Activated CD4-positive, alpha-beta T cell treated with anti-CD3 and anti-CD28 coated beads, Interleukin-2, amount 10 ng/mL, durations not matched to agents 24 days and 14 days (primary cell): ENCODE measurements around the gene CELF3. TPM values are rescaled to one million over a fixed set of nuclear protein-coding genes. Genes with fewer than 3 reads are reported as not detected.
A peak's percentile ranks its signal among the peaks of the same experiment; 100 is the strongest.
"Not testable (repeated sequence)": the region's sequence is repeated elsewhere in the genome, so short reads cannot be mapped to it uniquely, and the experiment has no call there.

Source experiments
- DNase-seq: peaks from one replicate; pipeline ENCODE4 v3.0.0; 2022
- H3K27ac Mint-ChIP-seq: one replicate; pipeline ENCODE4 v1.8.0; 2022; ENCODE audit warnings: mild to moderate bottlenecking, mixed read lengths
- H3K27me3 Mint-ChIP-seq: one replicate; pipeline ENCODE4 v1.8.0; 2022; ENCODE audit warnings: mixed read lengths
- H3K36me3 Mint-ChIP-seq: one replicate; pipeline ENCODE4 v1.8.0; 2022; ENCODE audit warnings: low read depth, mild to moderate bottlenecking, mixed read lengths
- H3K4me1 Mint-ChIP-seq: one replicate; pipeline ENCODE4 v1.8.0; 2021; ENCODE audit warnings: mixed read lengths
- H3K4me3 Mint-ChIP-seq: one replicate; pipeline ENCODE4 v1.8.0; 2022; ENCODE audit warnings: mild to moderate bottlenecking, moderate library complexity, mixed read lengths
- H3K9me3 Mint-ChIP-seq: one replicate; pipeline ENCODE4 v1.8.0; 2021; ENCODE audit warnings: mixed read lengths
- intact Hi-C: fragments of 100-400 bp; cut with micrococcal nuclease; formaldehyde crosslinking; loops from one replicate; pipeline ENCODE4 v1.15.1; 2023
- total RNA-seq: library from RNA; stranded (reverse); gene quantifications from 2 replicates; pipeline ENCODE4 v1.2.3, GENCODE V29; 2022

Gene CELF3
- total RNA-seq = not detected in 2 replicates

GRCh38 chr1:151716771-151717631 lies at the start of gene CELF3:
TSS of gene CELF3 (minus strand) at chr1:151716803. CDS start at chr1:151716020, 783 bp downstream.
- peaks cover 73% of the 10 kb centered on the region for H3K27me3 Mint-ChIP-seq
- DNase-seq = peak; percentile 68
- no peaks in the 10 kb centered on the region for H3K36me3 Mint-ChIP-seq
- H3K4me1 Mint-ChIP-seq = peaks cover 23% of the 10 kb centered on the region
- no peaks in the 10 kb centered on the region for H3K9me3 Mint-ChIP-seq
- peak within 1 kb of the TSS; percentile 26 for H3K4me3 Mint-ChIP-seq
- H3K27ac Mint-ChIP-seq = no peak within 1 kb of the TSS
- intact Hi-C loops = no loop called here

- intact Hi-C loops = loop anchor here (1.0 kb wide), 2 partner anchors 26 to 75 kb away; partner anchors contain the start of genes C2CD4D and TDRKH
- Mint-ChIP-seq H3K9me3 (no peaks in the 10 kb centered on the region), H3K4me1 (peaks cover 25% of the 10 kb centered on the region), H3K36me3 (peaks cover 33% of the 10 kb centered on the region), H3K4me3 (peak overlapping the region; percentile 91), H3K27ac (peak overlapping the region; percentile 90), H3K27me3 (no peaks in the 10 kb centered on the region)
- DNase-seq = no peak
These were observed 47.4 kb upstream of the CELF3 start for GRCh38 chr1:151763990-151764389.

- peak within 1 kb of the TSS; percentile 91 for H3K4me3 Mint-ChIP-seq
- peak; percentile 96 for DNase-seq
- H3K36me3 Mint-ChIP-seq = peaks cover 35% of the 10 kb centered on the region
- no peaks in the 10 kb centered on the region for H3K27me3 Mint-ChIP-seq
- intact Hi-C loops = loop anchor here (1.0 kb wide), 2 partner anchors 27 to 76 kb away; partner anchors contain the start of genes C2CD4D and TDRKH
- H3K4me1 Mint-ChIP-seq = peaks cover 22% of the 10 kb centered on the region
- peak within 1 kb of the TSS; percentile 90 for H3K27ac Mint-ChIP-seq
- no peaks in the 10 kb centered on the region for H3K9me3 Mint-ChIP-seq
These were observed 46.6 kb upstream of the CELF3 start, which contains the start of gene MRPL9 for GRCh38 chr1:151762941-151763921. TSS of gene MRPL9 (minus strand) at chr1:151763496. CDS start at chr1:151763479, 17 bp downstream.

DNA sequence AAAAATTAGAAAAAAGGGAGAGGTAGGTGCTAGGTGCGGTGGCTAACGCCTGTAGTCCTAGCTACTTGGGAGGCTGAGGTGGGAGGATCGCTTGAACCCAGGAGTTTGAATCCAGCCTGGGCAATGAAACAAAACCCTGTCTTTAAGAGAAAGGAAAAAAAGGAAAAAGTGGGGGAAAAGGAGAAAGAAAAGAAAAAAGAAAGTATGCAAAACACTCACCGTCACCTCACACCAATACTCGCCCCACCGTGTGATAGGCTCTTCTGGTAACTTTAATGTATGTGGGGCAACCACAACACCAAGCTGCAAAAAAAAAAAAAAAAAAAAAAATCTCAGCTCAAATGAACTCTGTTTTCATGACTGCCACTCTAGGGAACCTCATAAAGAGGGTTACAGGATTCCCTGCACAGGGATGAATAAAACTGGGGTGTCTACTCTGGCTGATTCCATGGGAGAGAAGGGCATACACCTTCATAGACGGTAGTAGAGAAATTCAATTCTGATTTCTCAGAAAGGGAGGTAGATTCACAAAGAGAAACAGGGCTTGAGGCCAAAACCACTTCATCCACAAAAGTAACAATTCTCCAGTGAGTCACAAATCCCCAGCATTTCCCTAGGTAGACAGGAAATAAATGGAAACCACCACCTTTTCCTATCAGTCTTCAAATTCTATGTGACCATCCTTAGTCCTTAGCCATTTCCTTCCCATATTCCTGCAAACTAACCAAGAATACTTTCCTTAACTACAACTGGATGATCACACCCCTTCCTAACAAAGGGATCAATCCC lies 44.2 kb upstream of the CELF3 start:
- no peak for DNase-seq
- Mint-ChIP-seq H3K4me1 (peaks cover 23% of the 10 kb centered on the region), H3K27me3 (no peaks in the 10 kb centered on the region), H3K4me3 (no peak overlapping the region), H3K36me3 (peaks cover 46% of the 10 kb centered on the region), H3K9me3 (no peaks in the 10 kb centered on the region), H3K27ac (no peak overlapping the region)
- intact Hi-C loops = no loop called here

DNA sequence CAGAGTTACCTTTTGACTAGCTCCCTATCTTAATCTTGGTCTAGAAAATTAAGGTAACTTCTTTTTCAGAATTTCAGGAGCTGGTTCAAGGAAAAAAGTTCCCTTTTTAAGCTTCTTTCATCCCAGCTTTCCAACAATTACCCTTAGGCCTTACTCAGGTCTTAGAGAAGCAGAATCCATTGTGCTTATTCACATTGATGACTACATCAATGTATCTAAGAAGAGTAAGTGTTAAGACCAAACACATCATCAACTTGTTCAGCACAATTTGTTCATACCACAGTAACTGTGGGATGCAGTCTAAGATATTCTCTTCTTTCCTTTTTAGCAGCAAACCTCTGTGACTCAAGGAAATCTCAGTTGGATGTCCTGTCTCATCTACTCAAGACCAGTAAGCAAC lies 42.6 kb upstream of the CELF3 start:
- intact Hi-C loops = no loop called here
- peaks cover 21% of the 10 kb centered on the region for H3K4me1 Mint-ChIP-seq
- no peaks in the 10 kb centered on the region for H3K9me3 Mint-ChIP-seq
- H3K27me3 Mint-ChIP-seq = no peaks in the 10 kb centered on the region
- H3K4me3 Mint-ChIP-seq = no peak overlapping the region
- no peak for DNase-seq
- peaks cover 48% of the 10 kb centered on the region for H3K36me3 Mint-ChIP-seq
- H3K27ac Mint-ChIP-seq = no peak overlapping the region

GRCh38 chr1:151756291-151756690 lies 39.7 kb upstream of the CELF3 start:
- H3K9me3 Mint-ChIP-seq = no peaks in the 10 kb centered on the region
- intact Hi-C loops = no loop called here
- H3K27ac Mint-ChIP-seq = no peak overlapping the region
- H3K4me3 Mint-ChIP-seq = no peak overlapping the region
- DNase-seq = no peak
- H3K36me3 Mint-ChIP-seq = peaks cover 34% of the 10 kb centered on the region
- H3K4me1 Mint-ChIP-seq = peaks cover 8% of the 10 kb centered on the region
- H3K27me3 Mint-ChIP-seq = peaks cover 4% of the 10 kb centered on the region

DNA sequence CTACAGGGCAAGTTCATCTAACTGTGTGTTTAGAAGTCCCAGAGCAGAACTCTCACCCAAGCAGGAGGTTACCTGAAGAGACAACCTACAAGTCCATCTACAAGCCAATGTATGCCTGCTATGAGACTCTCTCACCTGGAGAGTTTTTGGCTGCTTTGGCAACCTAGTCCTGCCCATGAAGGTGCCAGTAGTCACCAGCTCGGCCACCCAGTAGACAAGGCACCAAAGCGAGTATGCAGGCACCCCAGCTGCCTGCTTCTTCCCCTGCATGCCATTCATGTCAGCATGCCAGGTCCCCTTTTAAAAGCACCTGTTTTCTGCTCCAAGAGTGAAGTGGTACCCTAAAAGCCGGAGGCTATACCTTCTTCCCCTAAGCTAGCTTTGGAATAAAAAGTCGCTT lies 24.9 kb upstream of the CELF3 start:
- Mint-ChIP-seq H3K4me1 (peaks cover 5% of the 10 kb centered on the region), H3K9me3 (peaks cover 7% of the 10 kb centered on the region), H3K27ac (no peak overlapping the region), H3K4me3 (no peak overlapping the region), H3K36me3 (peaks cover 2% of the 10 kb centered on the region), H3K27me3 (peaks cover 27% of the 10 kb centered on the region)
- no peak for DNase-seq
- intact Hi-C loops = loop anchor here (5.0 kb wide), 1 partner anchor 61 kb away; no protein-coding TSS in a partner anchor

DNA sequence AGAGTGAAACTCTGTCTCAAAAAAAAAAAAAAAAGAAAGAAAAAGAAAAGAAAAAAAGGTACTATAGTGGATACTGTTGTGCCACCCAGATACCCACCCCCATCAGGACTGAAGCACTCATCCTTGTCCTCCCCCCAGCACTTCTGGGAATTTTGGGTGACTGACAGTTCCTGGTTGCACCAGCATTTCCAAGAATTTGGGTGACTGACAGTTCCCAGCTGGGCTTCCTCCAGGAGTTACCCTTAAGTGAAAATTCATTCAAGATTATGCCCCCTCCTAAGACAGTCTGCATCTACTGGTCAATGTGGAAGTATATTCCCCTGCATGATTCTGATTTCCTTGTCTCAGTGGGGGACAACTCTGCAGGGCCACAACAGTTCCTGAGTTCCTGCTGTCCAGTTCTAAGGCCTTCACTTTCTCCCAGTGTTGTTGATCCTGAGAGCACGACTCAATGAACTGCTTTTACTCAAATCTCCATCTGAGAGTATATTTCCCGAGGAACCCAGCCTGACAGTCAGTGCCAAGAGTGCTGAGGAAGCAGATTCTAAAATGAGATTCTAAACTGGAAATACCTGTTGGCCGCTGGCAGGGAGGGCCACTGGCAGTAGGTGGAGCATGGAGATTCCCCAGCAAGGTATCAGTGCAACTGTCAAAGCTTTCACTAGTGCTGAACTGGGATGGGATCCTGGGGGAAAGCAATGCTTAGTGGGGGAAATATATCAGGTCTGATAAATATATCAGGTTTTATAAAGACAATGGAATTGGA lies 23.2 kb upstream of the CELF3 start:
- H3K27me3 Mint-ChIP-seq = peaks cover 19% of the 10 kb centered on the region
- H3K27ac Mint-ChIP-seq = no peak overlapping the region
- peaks cover 2% of the 10 kb centered on the region for H3K36me3 Mint-ChIP-seq
- H3K9me3 Mint-ChIP-seq = peaks cover 7% of the 10 kb centered on the region
- H3K4me3 Mint-ChIP-seq = no peak overlapping the region
- no peak for DNase-seq
- intact Hi-C loops = loop anchor here (5.0 kb wide), 1 partner anchor 63 kb away; no protein-coding TSS in a partner anchor
- peaks cover 8% of the 10 kb centered on the region for H3K4me1 Mint-ChIP-seq

GRCh38 chr1:151737479-151737878 lies 20.9 kb upstream of the CELF3 start:
- peaks cover 7% of the 10 kb centered on the region for H3K27me3 Mint-ChIP-seq
- H3K4me3 Mint-ChIP-seq = no peak overlapping the region
- no peak overlapping the region for H3K27ac Mint-ChIP-seq
- peaks cover 7% of the 10 kb centered on the region for H3K9me3 Mint-ChIP-seq
- intact Hi-C loops = no loop called here
- no peak for DNase-seq
- peaks cover 2% of the 10 kb centered on the region for H3K36me3 Mint-ChIP-seq
- peaks cover 8% of the 10 kb centered on the region for H3K4me1 Mint-ChIP-seq

DNA sequence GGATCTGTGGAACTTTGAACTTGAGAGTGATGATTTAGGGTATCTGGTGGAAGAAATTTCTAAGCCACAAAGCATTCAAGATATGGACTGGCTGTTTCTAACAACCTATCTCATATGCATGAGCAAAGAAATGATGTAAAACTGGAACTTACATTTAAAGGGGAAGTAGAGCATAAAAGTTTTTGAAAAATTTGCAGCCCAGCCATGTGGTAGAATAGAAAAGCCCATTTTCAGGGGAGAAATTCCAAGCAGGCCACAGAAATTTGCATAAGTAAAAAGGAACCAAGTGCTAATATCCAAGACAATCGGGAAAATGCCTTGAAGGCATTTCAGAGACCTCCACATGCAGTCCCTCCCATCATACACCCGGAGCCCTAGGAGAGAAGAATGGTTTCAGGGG lies 20.4 kb upstream of the CELF3 start:
- H3K36me3 Mint-ChIP-seq = peaks cover 2% of the 10 kb centered on the region
- no peak overlapping the region for H3K27ac Mint-ChIP-seq
- peaks cover 7% of the 10 kb centered on the region for H3K27me3 Mint-ChIP-seq
- H3K4me1 Mint-ChIP-seq = peaks cover 8% of the 10 kb centered on the region
- no peak overlapping the region for H3K4me3 Mint-ChIP-seq
- peaks cover 7% of the 10 kb centered on the region for H3K9me3 Mint-ChIP-seq
- intact Hi-C loops = no loop called here
- no peak for DNase-seq

DNA sequence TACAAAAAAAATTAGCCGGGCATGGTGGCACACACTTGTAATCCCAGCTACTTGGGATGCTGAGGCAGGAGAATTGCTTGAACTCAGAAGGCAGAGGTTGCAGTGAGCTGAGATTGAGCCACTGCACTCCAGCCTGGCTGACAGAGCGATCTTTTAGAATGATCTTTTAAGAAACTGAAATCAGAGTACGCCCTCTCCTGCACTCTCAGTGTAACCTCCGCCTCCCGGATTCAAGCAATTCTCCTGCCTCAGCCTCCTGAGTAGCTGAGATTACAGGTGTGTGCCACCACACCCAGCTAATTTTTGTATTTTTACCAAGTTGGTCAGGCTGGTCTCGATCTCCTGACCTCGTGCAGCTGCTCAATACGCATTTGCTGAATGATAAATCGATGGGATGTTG lies 17.4 kb upstream of the CELF3 start:
- not testable (repeated sequence) for H3K4me1 Mint-ChIP-seq, H3K36me3 Mint-ChIP-seq, H3K27ac Mint-ChIP-seq, DNase-seq, H3K9me3 Mint-ChIP-seq, H3K4me3 Mint-ChIP-seq
- peaks cover 14% of the 10 kb centered on the region for H3K27me3 Mint-ChIP-seq
- intact Hi-C loops = loop anchor here (2.0 kb wide), 1 partner anchor 139 kb away; no protein-coding TSS in a partner anchor

- no peak for DNase-seq
- H3K27ac Mint-ChIP-seq = no peak overlapping the region
- H3K36me3 Mint-ChIP-seq = peaks cover 2% of the 10 kb centered on the region
- no peak overlapping the region for H3K4me3 Mint-ChIP-seq
- H3K4me1 Mint-ChIP-seq = peaks cover 3% of the 10 kb centered on the region
- intact Hi-C loops = no loop called here
- H3K9me3 Mint-ChIP-seq = peaks cover 3% of the 10 kb centered on the region
- H3K27me3 Mint-ChIP-seq = peaks cover 19% of the 10 kb centered on the region
These were observed 16.5 kb upstream of the CELF3 start for GRCh38 chr1:151733126-151733525.
